ENCODE results near the gene SAMD5.

The SAMD5 gene

DNA sequence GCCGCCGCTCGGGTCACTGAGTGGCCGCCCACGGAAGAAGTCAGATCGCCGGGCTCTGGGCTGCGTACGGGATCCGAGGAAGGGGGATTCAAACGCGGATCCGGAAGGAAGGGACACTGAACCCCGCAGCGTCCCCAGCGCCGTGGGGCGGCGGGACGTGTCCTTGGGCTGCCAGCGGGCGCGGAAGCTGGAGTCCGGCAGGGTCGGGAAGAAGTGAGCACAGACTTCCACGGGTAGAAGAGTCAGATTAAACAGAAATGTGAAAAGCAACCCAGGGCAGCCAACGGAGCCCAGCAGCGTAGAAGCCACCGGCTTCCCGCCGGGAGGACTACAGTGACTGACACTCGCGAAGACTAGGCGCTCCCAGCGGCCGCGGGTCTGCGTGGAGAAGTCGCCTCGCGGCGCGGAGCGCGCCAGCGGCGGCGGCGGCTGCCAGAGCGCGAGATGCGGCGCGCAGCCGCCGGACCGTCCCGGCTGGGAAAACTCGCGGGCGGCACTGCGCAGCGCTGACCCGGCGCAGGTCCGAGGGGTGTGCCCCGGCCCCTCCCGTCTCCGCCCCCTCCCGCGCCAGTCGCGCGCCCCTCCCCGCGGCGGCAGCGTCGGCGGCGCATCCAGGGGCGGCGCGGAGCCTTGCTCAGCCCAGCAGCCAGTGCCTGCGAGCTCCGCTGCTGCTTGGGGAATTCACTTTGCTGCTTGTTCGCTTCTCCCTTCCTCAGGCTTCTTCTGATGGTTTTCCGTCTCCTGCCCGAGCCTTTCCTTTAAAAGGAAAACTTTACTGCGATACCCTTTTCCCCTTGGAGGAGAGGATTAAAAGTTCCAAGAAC is at the start of gene SAMD5:
Gene SAMD5 (plus strand): TSS at position 649 of the 824 bp plus-strand sequence. CDS start 239 bp downstream, outside the sequence.
- no peak for DNase-seq (ENCODE audit: low read depth in 2 of 2)

- DNase-seq (ENCODE audit: low read depth in 2 of 2), result no peak
These were observed 48.7 kb upstream of the SAMD5 start for GRCh38 chr6:147459780-147460179.

GRCh38 chr6:147463651-147464050 is 44.8 kb upstream of the SAMD5 start:
- DNase-seq (ENCODE audit: low read depth in 2 of 2), result no peak

DNA sequence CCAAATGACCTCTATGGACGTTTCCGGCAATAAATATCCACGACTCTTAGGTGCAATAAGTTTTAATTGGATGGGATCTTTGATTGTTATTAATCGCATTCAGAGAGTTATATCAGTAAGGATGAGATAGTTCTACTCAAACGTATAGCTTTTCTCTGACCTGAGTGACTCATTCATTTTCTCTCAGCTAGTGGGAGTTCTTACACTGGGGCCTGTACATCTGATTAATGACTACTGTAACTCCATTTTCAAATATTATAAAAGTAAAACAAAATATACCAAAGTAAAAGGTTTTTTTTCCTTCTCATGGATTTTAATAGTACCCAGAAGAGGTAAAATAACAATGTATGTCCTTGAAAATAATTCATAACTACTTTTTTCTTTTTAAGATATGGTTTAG is 41.1 kb upstream of the SAMD5 start:
- no peak for DNase-seq (ENCODE audit: low read depth in 2 of 2)

GRCh38 chr6:147467886-147468285 is 40.6 kb upstream of the SAMD5 start:
- DNase-seq (ENCODE audit: low read depth in 2 of 2), result no peak

- DNase-seq (ENCODE audit: low read depth in 2 of 2), result no peak
These were observed 39.9 kb upstream of the SAMD5 start for GRCh38 chr6:147468634-147469033.

GRCh38 chr6:147479857-147480256 is 28.6 kb upstream of the SAMD5 start:
- no peak for DNase-seq (ENCODE audit: low read depth in 2 of 2)

DNA sequence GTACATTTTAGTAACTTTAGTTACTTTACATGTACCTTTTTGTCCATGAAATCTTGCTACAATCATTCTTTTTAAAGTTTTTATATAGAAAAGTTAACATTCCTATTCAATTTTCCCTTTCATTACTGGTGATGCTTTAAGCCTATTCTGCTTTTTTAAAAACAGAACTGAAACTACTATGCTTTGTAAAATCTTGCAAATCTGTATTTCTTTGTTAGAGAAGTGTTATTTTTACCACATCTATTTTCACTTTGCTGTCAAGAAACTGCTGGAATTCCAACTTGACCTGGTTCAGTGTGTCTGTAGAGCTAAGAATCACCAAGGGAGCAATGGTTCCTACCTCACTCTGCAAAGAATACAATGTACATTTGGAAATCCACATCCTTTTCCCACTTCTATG is 21.8 kb upstream of the SAMD5 start:
- no peak for DNase-seq (ENCODE audit: low read depth in 2 of 2)

DNA sequence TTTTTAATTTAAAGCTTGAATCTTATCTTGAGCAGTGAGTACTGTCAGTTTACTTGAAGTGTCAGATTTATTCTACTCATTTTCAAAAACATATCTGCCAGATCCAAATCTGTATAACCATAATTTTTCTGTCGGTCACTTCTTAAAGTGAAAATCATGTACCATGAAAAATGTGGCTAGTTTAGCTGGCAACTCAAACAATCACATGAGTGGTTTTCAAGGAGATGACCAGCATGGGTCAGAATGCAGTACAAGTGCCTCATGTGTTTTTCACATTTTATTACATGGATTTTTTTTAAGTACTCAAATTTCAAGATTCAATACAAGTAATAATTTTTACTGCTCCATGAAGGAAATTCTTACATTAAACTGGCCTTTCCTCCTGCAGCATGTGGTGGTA is 11.0 kb upstream of the SAMD5 start:
- no peak for DNase-seq (ENCODE audit: low read depth in 2 of 2)

DNA sequence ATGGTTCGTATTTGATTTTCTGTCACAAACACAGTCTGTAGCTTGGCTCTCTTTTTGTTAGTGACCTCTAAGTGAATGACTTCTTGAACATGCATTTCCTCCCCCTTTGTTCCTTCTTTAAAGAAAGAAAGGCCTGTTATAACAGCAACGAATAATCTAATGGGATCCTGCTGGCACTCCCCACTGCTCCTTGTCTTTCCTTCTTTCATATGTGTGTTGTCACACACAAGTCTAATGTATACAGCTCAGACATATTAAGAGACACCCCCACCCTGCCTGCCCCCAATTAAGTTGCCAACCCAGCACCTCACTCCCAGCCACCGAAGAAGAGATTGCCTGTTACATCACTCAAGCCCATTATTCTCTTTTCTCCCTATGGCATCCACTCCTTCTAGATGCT is 4.9 kb upstream of the SAMD5 start:
- DNase-seq (ENCODE audit: low read depth in 2 of 2), result no peak

DNA sequence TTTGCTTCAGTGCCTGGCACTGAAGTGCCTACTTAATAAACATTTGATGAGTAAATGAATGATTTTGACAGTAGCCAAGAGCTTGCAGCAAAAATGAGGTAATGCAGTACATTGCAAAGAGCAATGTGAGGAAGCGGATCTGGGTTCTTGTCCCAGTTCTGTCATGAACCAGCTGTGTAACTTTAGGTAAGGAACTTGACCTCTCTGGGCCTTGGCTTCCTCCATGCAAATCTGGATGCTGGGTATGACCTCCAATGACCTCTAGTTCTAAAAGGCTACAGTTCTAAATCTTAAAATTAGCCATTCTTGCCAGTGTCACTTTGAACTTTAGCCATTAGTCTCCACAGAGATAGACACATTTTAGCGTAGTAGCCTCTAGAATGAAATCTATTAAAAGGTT is 3.6 kb upstream of the SAMD5 start:
- no peak for DNase-seq (ENCODE audit: low read depth in 2 of 2)

DNA sequence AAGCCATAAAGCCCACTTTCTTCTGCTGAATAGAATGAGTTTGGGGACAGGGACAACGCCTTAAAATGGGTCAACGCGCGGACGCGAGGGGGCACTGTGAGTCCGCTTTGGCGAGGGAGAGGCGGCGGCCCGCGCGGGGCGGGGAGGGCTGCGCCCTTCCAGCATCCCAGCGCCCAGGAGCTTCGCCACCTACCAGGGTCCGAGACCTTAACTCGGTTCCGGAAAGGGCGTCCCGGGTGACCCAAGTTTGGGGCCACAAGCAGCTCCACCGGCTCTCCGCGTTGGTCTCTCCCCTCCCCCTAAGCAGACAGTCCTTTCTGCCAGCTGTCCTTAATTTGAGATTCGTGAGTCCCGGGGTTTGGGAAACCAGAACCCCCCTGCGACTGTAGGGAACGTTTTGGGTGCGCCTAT is 1.8 kb upstream of the SAMD5 start:
- peak in 1 of 2 donors; percentile 29 for DNase-seq (ENCODE audit: low read depth in 2 of 2)

GRCh38 chr6:147507162-147508041 is 1.1 kb upstream of the SAMD5 start:
- no peak for DNase-seq (ENCODE audit: low read depth in 2 of 2)

DNA sequence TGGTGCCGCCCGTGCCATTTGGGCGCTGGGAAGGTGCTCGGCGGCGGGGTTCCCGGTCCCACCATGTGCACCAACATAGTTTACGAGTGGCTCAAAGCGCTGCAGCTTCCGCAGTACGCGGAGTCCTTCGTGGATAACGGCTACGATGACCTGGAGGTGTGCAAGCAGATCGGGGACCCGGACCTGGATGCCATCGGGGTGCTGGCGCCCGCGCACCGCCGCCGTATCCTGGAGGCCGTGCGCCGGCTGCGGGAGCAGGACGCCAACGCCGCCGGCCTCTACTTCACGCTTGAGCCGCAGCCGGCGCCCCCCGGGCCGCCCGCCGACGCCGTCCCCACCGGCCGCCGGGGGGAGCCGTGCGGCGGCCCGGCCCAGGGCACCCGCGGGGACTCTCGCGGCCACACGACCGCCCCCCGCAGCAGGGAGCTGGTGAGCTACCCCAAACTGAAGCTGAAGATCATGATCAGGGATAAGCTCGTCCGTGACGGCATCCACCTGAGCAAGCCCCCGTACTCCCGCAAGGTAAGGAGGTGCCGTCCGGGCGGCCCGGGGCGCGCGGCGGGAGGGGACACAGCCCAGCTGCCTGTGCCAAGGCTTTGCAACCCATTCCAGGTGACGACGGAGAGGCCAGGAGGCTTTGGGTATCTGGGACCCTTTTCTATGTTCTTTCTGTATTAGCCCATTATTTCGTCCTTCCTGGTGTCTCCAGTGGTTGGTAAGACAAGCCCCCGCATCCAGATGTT is 547 bp downstream of the SAMD5 start:
- DNase-seq (ENCODE audit: low read depth in 2 of 2), result no peak

DNA sequence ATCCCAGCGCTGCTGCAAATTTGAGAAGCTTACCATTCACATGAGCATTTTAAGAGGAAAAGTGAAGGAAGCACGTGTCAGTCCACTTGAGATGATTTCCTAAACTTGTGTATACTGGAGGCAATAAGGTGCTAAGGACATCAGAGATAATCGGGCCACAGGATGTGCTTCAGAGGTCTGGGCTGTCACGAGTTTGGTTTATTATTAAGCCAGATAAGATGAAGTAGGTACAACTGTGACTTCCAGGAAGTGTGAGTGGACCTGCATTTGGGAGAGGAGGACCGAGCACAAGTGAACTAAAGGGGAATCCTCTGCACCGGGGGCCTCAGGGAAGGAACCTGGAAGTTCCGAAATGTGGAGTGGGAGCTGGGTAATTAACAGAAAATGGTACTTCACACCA is 1.4 kb downstream of the SAMD5 start:
- no peak for DNase-seq (ENCODE audit: low read depth in 2 of 2)

DNA sequence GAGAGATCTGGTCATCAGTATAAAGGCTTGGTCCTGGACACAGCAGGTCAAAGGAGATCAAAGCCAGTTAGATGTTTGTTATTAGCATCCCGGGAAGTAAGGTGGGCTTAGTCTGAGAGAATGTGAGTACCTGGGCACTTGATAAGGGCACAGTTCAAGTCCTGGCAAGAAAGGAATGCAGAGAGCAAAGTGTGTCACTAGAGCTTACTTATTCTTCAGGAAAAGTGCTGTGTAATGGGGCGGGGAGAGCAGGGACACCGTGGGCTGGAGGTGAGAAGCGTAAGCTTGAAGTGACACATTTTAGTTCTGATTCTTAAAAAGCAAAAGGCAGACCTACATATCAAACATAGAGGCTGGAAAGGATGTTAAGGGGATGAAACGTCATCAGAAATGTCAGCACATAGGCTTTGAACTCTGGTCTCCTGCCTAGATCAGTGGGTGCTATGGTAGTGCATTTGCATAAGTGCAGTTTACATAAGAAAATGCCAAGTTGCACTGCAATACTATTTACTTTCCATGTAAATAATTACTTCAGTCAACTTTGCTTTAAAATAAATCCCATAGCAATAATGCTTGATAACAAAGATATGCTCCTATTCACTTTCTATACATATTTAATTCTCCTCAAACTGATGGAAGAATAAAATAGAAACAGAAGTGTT is 2.6 kb downstream of the SAMD5 start:
- DNase-seq (ENCODE audit: low read depth in 2 of 2), result no peak

- DNase-seq (ENCODE audit: low read depth in 2 of 2), result no peak
These were observed 6.3 kb downstream of the SAMD5 start for GRCh38 chr6:147514831-147515230.

GRCh38 chr6:147515327-147515726 is 6.8 kb downstream of the SAMD5 start:
- no peak for DNase-seq (ENCODE audit: low read depth in 2 of 2)

- no peak for DNase-seq (ENCODE audit: low read depth in 2 of 2)
These were observed 14.1 kb downstream of the SAMD5 start for GRCh38 chr6:147522597-147522996.

DNA sequence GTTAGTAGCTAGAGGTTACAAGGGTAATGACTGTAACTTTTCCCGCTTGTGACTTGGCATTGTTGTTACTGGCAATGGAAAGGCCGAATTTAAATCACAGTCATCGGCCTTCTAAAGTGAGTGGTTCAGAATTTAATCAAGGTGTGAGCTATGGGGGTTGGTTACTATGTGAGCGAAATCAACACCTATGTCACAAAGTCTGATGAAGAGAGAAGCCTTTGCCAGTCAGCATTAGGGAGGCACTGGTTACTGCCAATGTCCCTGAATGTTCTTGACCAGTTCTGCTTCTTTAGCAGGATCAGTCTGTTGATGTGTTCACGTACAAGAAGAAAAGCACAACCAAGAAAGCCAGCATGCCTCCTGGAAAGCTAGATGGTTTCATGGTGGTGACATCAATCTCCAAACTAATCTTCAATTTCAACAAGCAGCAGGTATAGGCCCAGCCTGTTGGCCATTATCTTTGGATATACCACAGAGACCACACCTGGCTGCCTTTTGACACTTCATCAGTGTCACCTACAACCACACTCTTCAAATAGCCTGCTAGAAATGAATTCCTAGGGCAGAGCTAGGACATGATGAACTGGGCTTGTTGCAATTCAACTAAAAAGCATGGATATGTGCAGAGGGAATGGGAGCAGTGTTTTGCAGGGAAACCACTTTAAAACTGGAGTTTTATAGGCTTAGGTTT is 17.2 kb downstream of the SAMD5 start:
- no peak for DNase-seq (ENCODE audit: low read depth in 2 of 2)

- DNase-seq (ENCODE audit: low read depth in 2 of 2), result no peak
These were observed 18.7 kb downstream of the SAMD5 start for GRCh38 chr6:147527197-147527596.
